PC-9 (cell line): ENCODE measurements around the gene MTARC2.

Experiments used
- EZH2 ChIP-seq: fragments of 200-600 bp; sonication (generic); IDR thresholded peaks from 2 replicates; pipeline ENCODE4 v1.8.0; 2017; ENCODE audit warnings: antibody characterized with exemption, low read depth
- TF ChIP-seq, protein P1 (sequence below): fragments of 200-600 bp; sonication (generic); conservative IDR thresholded peaks from 2 replicates; pipeline ENCODE4 v1.6.1; 2017; ENCODE audit warnings: mixed run types, antibody characterized with exemption, mild to moderate bottlenecking, moderate library complexity

DNA sequence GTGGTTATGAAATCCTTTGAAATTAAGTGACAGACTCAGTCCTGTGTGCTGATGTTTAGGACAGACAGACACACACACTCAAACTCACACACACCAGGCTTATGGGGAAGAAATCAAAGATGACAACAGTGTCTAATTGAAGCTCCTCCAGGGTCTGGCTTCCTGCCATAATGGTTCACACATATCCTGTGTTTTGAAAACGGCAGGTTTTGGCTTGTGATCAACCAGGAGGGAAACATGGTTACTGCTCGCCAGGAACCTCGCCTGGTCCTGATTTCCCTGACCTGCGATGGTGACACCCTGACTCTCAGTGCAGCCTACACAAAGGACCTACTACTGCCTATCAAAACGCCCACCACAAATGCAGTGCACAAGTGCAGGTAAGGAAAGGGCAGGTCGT lies 43.2 kb downstream of the MTARC2 start:
- TF ChIP-seq, protein P1, sequence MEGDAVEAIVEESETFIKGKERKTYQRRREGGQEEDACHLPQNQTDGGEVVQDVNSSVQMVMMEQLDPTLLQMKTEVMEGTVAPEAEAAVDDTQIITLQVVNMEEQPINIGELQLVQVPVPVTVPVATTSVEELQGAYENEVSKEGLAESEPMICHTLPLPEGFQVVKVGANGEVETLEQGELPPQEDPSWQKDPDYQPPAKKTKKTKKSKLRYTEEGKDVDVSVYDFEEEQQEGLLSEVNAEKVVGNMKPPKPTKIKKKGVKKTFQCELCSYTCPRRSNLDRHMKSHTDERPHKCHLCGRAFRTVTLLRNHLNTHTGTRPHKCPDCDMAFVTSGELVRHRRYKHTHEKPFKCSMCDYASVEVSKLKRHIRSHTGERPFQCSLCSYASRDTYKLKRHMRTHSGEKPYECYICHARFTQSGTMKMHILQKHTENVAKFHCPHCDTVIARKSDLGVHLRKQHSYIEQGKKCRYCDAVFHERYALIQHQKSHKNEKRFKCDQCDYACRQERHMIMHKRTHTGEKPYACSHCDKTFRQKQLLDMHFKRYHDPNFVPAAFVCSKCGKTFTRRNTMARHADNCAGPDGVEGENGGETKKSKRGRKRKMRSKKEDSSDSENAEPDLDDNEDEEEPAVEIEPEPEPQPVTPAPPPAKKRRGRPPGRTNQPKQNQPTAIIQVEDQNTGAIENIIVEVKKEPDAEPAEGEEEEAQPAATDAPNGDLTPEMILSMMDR: no peak
- TF ChIP-seq EZH2: no peak
